Measurements from ENCODE around the gene TCEAL5.

DNA sequence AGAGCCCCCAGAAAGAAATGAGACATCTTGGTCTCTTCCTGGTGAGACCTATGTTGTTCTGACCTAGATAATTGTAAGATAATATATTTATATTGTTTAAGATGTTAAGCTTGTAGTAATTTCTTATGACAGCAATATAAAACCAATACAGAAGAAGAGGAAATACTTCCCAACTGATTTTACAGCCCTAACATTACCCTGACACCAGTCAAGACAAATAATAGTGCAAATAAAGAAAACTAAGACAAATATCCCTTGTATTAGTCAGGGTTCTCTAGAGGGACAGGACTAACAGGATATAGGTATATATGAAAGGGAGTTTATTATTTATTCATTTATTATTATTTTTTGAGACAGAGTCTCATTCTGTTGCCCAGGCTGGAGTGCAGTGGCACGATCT is 40.3 kb downstream of the TCEAL5 start:
- TF ChIP-seq CTCF (IDR thresholded peaks at IDR 0.05; ENCODE audit: insufficient read depth, low read depth, low read length) (no peak), EZH2 (IDR thresholded peaks at IDR 0.05; ENCODE audit: insufficient read depth, low read length) (no peak)

Data from astrocyte (in vitro differentiated cells and primary cell).